ENCODE measurements around the gene FHDC1. TPM values are rescaled to one million over a fixed set of nuclear protein-coding genes. Genes with fewer than 3 reads are reported as not detected.

FHDC1 gene
- polyA plus RNA-seq, 2 of the 4 experiments (the other 2 are of a cell fraction), result 0.08 to 0.31 TPM

- no peak overlapping the region for H3K4me3 ChIP-seq
- H3K4me1 ChIP-seq, result peaks cover 20% of the 10 kb centered on the region
- H3K4me2 ChIP-seq, result no peak overlapping the region
- ChIA-PET CTCF (interaction anchor here (1.0 kb wide), 1 partner anchor 21 kb away, joined by 3 read pairs; no protein-coding TSS in a partner anchor), POLR2A (no interaction called here)
- FAIRE-seq (no peak), DNase-seq (ENCODE audit: low read depth in 1 of 2, low spot score in 1 of 2) (no peak), ATAC-seq (no peak)
- H3K9me3 ChIP-seq, result no peaks in the 10 kb centered on the region
- TF ChIP-seq EHMT2 (IDR thresholded peaks at IDR 0.05; ENCODE audit: low read depth), result no peak
- TF ChIP-seq CBX8 (IDR thresholded peaks at IDR 0.05), result no peak
- no peak for TF ChIP-seq FOSB (CRISPR knock-in tag; IDR thresholded peaks at IDR 0.05)
- no peak for TF ChIP-seq RCOR1 (IDR thresholded peaks at IDR 0.05; ENCODE audit: low read depth, low read length)
- TF ChIP-seq JUNB (IDR thresholded peaks at IDR 0.05), result no peak
- TF ChIP-seq CBX2 (IDR thresholded peaks at IDR 0.05; ENCODE audit: borderline replicate concordance, low read depth), result no peak
- TF ChIP-seq TP53 (CRISPR knock-in tag; IDR thresholded peaks at IDR 0.05), result no peak
- TF ChIP-seq HEYL (CRISPR knock-in tag; IDR thresholded peaks at IDR 0.05), result no peak
- TF ChIP-seq PBX3 (IDR thresholded peaks at IDR 0.05), result no peak
- TF ChIP-seq BCL3 (IDR thresholded peaks at IDR 0.05), result no peak
- no peak for TF ChIP-seq REST (IDR thresholded peaks at IDR 0.05)
- no peak for TF ChIP-seq HOXB13 (CRISPR knock-in tag; IDR thresholded peaks at IDR 0.05; ENCODE audit: low read depth)
- no peak for TF ChIP-seq USF2 (IDR thresholded peaks at IDR 0.05)
- TF ChIP-seq KDM1A (IDR thresholded peaks at IDR 0.05; ENCODE audit: low read depth), result no peak
- TF ChIP-seq, protein P1, sequence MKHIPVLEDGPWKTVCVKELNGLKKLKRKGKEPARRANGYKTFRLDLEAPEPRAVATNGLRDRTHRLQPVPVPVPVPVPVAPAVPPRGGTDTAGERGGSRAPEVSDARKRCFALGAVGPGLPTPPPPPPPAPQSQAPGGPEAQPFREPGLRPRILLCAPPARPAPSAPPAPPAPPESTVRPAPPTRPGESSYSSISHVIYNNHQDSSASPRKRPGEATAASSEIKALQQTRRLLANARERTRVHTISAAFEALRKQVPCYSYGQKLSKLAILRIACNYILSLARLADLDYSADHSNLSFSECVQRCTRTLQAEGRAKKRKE (CRISPR knock-in tag; IDR thresholded peaks at IDR 0.05; ENCODE audit: low read depth), result no peak
- no peak for TF ChIP-seq MYC (IDR thresholded peaks at IDR 0.05; ENCODE audit: borderline replicate concordance, low read length)
- no peak for TF ChIP-seq ZSCAN20 (CRISPR knock-in tag; IDR thresholded peaks at IDR 0.05)
- TF ChIP-seq CHD2 (IDR thresholded peaks at IDR 0.05; ENCODE audit: low read length, partially characterized antibody), result no peak
- WGBS (ENCODE audit: missing lambda C conversion rate), result 85% methylated on average over 3 of the region's 3 CpGs
- no peak overlapping the region for H3K27ac ChIP-seq
These were observed 31.8 kb downstream of the FHDC1 start for GRCh38 chr4:152967907-152968306.

GRCh38 chr4:152968806-152969394 lies 32.8 kb downstream of the FHDC1 start:
- no peak overlapping the region for H3K4me3 ChIP-seq
- no peak for ATAC-seq
- TF ChIP-seq ZFP36 (IDR thresholded peaks at IDR 0.05; ENCODE audit: borderline replicate concordance, partially characterized antibody) (no peak), ZNF302 (CRISPR knock-in tag; IDR thresholded peaks at IDR 0.05) (no peak), POLR2AphosphoS2 (conservative IDR thresholded peaks at IDR 0.05; ENCODE audit: low read length) (no peak), PHF8 (IDR thresholded peaks at IDR 0.05; ENCODE audit: borderline replicate concordance, low read depth) (no peak), ZC3H11A (IDR thresholded peaks at IDR 0.05) (no peak), SREBF2 (IDR thresholded peaks at IDR 0.05) (no peak), CBX8 (IDR thresholded peaks at IDR 0.05) (no peak), CBX2 (IDR thresholded peaks at IDR 0.05; ENCODE audit: borderline replicate concordance, low read depth) (no peak), JUNB (IDR thresholded peaks at IDR 0.05) (no peak), CHD4 (IDR thresholded peaks at IDR 0.05; ENCODE audit: borderline replicate concordance) (no peak)
- ChIA-PET CTCF (no interaction called here), POLR2A (interaction anchor here (0.6 kb wide), 1 partner anchor 146 kb away, joined by 5 read pairs; no protein-coding TSS in a partner anchor)
- no peak overlapping the region for H3K27ac ChIP-seq
- DNase-seq (ENCODE audit: low read depth in 1 of 2, low spot score in 1 of 2), result no peak
- WGBS (ENCODE audit: missing lambda C conversion rate), result 60% methylated on average over 9 of the region's 9 CpGs
- 0 out of 3 replicates have a peak overlapping the region, but pooled peaks have one; percentile 12 for H3K4me2 ChIP-seq
- FAIRE-seq, result no peak
- no peaks in the 10 kb centered on the region for H3K9me3 ChIP-seq
- H3K4me1 ChIP-seq, result peaks cover 20% of the 10 kb centered on the region

All from A549 (cell line).